NCI-H524 treated with DMSO at 0.1 percent for 48 hours (cell line): ENCODE results near the gene NUP85.
A peak's percentile ranks its signal among the peaks of the same experiment; 100 is the strongest.
"Not testable (repeated sequence)": the region's sequence is repeated elsewhere in the genome, so short reads cannot be mapped to it uniquely, and the experiment has no call there.

Experiments used
- DNase-seq: peaks from one replicate; lab custom pipeline; 2025; lab: John Stamatoyannopoulos, UW

NUP85 gene

GRCh38 chr17:75269844-75270217 is 64.4 kb downstream of the NUP85 start:
- no peak for DNase-seq

- peak; percentile 71 for DNase-seq
These were observed 64.9 kb downstream of the NUP85 start for GRCh38 chr17:75270218-75270965.

- DNase-seq: no peak
These were observed 65.4 kb downstream of the NUP85 start, which contains the start of gene MIF4GD for GRCh38 chr17:75270966-75271232. MIF4GD (minus strand) TSS chr17:75271231; CDS start chr17:75270195, 1,036 bp downstream.

- peak; percentile 26 for DNase-seq
These were observed 65.9 kb downstream of the NUP85 start for GRCh38 chr17:75271233-75271954.

DNA sequence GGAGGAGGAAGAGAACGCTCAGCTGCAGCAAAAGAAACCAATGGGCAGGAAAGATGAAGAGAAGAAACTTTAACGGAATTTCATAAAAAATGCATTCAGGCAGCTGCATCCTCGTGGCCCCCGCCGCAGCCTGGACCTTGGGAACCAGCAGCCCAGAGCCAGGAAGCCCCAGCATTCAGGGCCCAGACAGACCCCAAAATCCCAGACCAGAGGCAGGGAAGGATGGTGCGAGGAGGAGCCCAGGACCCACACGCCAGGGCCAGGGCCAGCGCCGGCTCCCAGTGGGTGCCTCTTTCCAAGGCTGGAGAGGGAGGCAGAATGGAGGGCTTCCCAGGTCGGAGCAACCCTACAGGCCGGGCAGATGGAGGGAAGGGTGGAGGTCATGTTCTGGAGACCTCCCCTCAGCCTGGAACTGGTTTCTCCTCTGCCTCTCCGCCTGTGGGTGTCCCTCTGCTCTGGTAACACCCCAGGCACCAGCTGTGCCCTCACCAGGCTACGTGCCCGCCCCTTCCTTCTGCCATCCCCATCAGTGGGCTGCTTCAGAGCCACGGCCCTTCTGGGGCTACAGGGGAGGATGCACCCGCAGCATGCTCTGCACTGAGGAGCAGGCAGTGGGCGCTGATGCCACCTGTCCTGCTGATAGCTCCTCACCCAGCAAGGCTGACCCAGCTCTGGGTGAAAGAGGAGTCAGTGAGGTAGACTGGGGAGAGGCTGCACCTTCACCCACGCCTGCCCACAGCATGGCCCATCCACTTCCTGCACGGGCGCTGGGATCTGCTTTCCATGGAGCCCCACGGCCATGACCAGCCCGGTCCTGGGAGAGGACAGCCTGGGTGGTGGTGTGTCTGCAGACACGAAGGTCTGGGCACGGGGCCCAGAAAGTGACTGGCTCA is 66.7 kb downstream of the NUP85 start:
- DNase-seq: peak; percentile 57

DNA sequence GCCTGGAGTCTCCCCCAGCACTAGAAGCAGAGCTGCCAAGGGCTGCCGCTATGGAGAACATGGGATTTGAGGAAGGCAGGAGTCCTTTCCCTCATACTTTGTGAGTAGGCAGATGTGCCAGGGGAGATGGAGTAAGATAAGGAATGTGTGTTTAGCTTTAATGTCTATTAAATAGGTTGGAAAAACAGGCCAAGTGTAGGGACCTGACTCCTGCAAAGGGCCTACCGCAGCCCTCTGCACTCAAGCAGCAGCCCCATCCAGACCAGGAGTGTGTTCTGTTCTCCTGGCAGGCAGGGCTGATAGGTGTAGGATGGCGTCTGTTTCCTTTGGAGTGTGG is 67.3 kb downstream of the NUP85 start:
- DNase-seq: no peak

GRCh38 chr17:75273977-75274708 is 68.7 kb downstream of the NUP85 start:
- DNase-seq: no peak

DNA sequence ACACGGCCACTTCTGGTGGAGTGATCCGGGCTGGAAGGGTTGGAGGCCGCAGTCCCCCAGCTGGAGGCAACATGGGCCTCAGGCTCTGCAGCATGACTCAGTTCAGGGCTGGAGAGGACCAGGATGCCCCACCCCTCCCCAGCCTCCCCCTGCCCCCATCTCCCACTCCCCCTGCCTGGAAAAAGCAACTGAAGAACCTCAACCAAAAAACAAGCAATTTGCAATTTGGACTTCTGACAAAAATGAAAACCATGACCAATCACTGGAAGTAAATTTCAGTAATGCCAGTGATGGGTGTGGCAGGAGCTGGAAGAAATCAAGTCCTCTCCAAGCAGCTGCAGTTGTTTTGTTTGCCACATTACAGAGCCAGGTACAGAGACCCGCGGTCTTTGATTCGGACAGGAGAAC is 72.2 kb downstream of the NUP85 start:
- no peak for DNase-seq

GRCh38 chr17:75280189-75280588 is 74.7 kb downstream of the NUP85 start:
- DNase-seq: not testable (repeated sequence)

DNA sequence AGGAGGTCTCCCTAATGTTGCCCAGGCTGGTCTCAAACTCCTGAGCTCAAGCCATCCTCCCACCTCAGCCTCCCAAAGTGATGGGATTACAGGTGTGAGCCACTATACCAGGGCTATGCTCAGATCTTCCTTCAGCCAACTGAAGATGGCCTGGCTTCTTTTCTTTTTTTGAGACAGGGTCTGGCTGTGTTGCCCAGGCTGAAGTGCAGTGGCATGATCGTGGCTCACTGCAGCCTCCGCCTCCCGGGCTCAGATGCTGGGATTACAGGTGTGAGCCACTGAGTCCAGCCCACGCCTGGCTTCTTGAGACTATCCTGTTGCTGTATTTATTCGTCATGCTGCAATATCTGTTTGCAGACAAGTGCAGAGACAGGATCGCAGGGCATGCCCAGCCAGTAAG is 79.6 kb downstream of the NUP85 start:
- DNase-seq: no peak
